Natural killer cell (primary cell): Measurements from ENCODE around the gene ADSS1. TPM values are rescaled to one million over a fixed set of nuclear protein-coding genes. Genes with fewer than 3 reads are reported as not detected.

Source experiments
- ATAC-seq, 3 donors: fragments of 150-1000 bp in 2 of 3; fragments of 200-7000 bp in 1 of 3; cut with Tn5 transposase; 1 replicate in 1 of 3; 2 replicates in 2 of 3; pipeline ENCODE4 v1.10.0; 2021; ENCODE audit warnings: mild to moderate bottlenecking in 2 of 3, moderate library complexity in 2 of 3
- DNase-seq, 2 donors: peaks; one replicate each; pipeline versions ENCODE4 v3.0.0 to v3.0.0-alpha.2; 2013 to 2021; ENCODE audit warnings: mixed read lengths in 1 of 2
- H3K27ac ChIP-seq: one replicate; pipeline ENCODE4 v1.5.1; 2013; ENCODE audit warnings: mild to moderate bottlenecking, low read length
- H3K27me3 ChIP-seq: one replicate; pipeline ENCODE4 v1.6.1; 2013; ENCODE audit warnings: low read length; ENCODE audit not compliant: control insufficient read depth, insufficient read depth
- H3K36me3 ChIP-seq: one replicate; pipeline ENCODE4 v1.6.1; 2013; ENCODE audit warnings: low read length; ENCODE audit not compliant: control insufficient read depth, insufficient read depth
- H3K4me1 ChIP-seq: one replicate; pipeline ENCODE4 v1.6.1; 2013; ENCODE audit warnings: low read length; ENCODE audit not compliant: control insufficient read depth, insufficient read depth
- H3K4me3 ChIP-seq: one replicate; pipeline ENCODE4 v1.5.1; 2013; ENCODE audit warnings: low read length
- H3K9me3 ChIP-seq: one replicate; pipeline ENCODE4 v1.6.1; 2013; ENCODE audit warnings: low read length; ENCODE audit not compliant: control insufficient read depth, insufficient read depth
- H3K27ac Mint-ChIP-seq, 2 donors: one replicate each; pipeline ENCODE4 v1.8.0; 2022; ENCODE audit warnings: mild to moderate bottlenecking in 2 of 2, mixed read lengths in 2 of 2, moderate library complexity in 1 of 2
- H3K27me3 Mint-ChIP-seq, 2 donors: one replicate each; pipeline ENCODE4 v1.8.0; 2022; ENCODE audit warnings: low read depth in 2 of 2, mixed read lengths in 2 of 2
- H3K36me3 Mint-ChIP-seq: one replicate; pipeline ENCODE4 v1.8.0; 2022; ENCODE audit warnings: mixed read lengths
- H3K4me1 Mint-ChIP-seq, 2 donors: one replicate each; pipeline ENCODE4 v1.8.0; 2022; ENCODE audit warnings: mixed read lengths in 2 of 2
- H3K4me3 Mint-ChIP-seq: one replicate; pipeline ENCODE4 v1.8.0; 2022; ENCODE audit warnings: mild to moderate bottlenecking, moderate library complexity, mixed read lengths
- H3K9me3 Mint-ChIP-seq, 2 donors: one replicate each; pipeline ENCODE4 v1.8.0; 2022; ENCODE audit warnings: mixed read lengths in 2 of 2
- WGBS: methylation state at CpG from one replicate; pipeline ENCODE4 v1.1.7; 2013; ENCODE audit warnings: missing lambda C conversion rate; ENCODE audit not compliant: insufficient coverage; 5-methylcytosine and 5-hydroxymethylcytosine counted together
- intact Hi-C: fragments of 100-400 bp; cut with micrococcal nuclease; formaldehyde crosslinking; loops from one replicate; pipeline ENCODE4 v1.14.2; 2022
- total RNA-seq, 4 donors: library from RNA; stranded (reverse); fragments of 120-200 nt in 1 of 4; gene quantifications; one replicate each; pipeline versions ENCODE4 v1.2.3 to v1.2.4, GENCODE V29; 2013 to 2022
- TF ChIP-seq, protein P1 (sequence below): fragments of 200-600 bp; IDR thresholded peaks from one replicate; pipeline ENCODE4 v1.8.0; 2022; ENCODE audit warnings: antibody characterized with exemption

The ADSS1 gene
- total RNA-seq, 3 donors from 2014 or later (not counting 1 experiment from before 2014, with no cell fraction given), result 2.1 to 2.7 (median 2.5) TPM

DNA sequence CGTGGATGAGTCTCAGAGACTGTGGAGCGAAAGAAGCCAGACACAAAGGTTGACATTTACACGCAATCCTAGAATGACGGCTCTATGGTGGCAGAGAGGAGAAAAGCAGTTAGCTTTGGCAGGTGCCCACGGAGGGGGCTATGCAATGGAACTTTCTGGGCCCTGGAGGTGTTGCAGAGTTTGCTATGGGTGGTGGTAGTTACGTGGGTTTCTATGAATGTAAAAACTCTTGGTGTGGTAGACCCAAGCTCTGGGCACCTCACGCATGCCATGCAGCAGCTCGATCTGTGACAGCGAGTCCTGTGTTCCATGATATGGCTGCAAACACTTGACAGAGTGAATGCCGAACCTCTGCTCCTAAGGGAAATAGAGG is 39.6 kb upstream of the ADSS1 start:
- H3K9me3 ChIP-seq, result no peaks in the 10 kb centered on the region
- WGBS, result 92% methylated on average over 10 of the region's 10 CpGs
- H3K4me3 Mint-ChIP-seq, result no peak overlapping the region
- H3K4me1 ChIP-seq, result peaks cover 37% of the 10 kb centered on the region
- no peak overlapping the region for H3K27ac ChIP-seq
- no peaks in the 10 kb centered on the region for H3K9me3 Mint-ChIP-seq
- ATAC-seq (no peak), DNase-seq (no peak)
- TF ChIP-seq, protein P1, sequence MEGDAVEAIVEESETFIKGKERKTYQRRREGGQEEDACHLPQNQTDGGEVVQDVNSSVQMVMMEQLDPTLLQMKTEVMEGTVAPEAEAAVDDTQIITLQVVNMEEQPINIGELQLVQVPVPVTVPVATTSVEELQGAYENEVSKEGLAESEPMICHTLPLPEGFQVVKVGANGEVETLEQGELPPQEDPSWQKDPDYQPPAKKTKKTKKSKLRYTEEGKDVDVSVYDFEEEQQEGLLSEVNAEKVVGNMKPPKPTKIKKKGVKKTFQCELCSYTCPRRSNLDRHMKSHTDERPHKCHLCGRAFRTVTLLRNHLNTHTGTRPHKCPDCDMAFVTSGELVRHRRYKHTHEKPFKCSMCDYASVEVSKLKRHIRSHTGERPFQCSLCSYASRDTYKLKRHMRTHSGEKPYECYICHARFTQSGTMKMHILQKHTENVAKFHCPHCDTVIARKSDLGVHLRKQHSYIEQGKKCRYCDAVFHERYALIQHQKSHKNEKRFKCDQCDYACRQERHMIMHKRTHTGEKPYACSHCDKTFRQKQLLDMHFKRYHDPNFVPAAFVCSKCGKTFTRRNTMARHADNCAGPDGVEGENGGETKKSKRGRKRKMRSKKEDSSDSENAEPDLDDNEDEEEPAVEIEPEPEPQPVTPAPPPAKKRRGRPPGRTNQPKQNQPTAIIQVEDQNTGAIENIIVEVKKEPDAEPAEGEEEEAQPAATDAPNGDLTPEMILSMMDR, result no peak
- H3K36me3 ChIP-seq, result no peaks in the 10 kb centered on the region
- H3K4me3 ChIP-seq, result no peak overlapping the region
- no peak overlapping the region for H3K27ac Mint-ChIP-seq
- intact Hi-C loops, result no loop called here
- peaks cover 0 to 8% of the 10 kb centered on the region in 2 donors for H3K27me3 Mint-ChIP-seq
- H3K36me3 Mint-ChIP-seq, result no peaks in the 10 kb centered on the region
- peaks cover 13 to 24% of the 10 kb centered on the region in 2 donors for H3K4me1 Mint-ChIP-seq
- H3K27me3 ChIP-seq, result no peaks in the 10 kb centered on the region

DNA sequence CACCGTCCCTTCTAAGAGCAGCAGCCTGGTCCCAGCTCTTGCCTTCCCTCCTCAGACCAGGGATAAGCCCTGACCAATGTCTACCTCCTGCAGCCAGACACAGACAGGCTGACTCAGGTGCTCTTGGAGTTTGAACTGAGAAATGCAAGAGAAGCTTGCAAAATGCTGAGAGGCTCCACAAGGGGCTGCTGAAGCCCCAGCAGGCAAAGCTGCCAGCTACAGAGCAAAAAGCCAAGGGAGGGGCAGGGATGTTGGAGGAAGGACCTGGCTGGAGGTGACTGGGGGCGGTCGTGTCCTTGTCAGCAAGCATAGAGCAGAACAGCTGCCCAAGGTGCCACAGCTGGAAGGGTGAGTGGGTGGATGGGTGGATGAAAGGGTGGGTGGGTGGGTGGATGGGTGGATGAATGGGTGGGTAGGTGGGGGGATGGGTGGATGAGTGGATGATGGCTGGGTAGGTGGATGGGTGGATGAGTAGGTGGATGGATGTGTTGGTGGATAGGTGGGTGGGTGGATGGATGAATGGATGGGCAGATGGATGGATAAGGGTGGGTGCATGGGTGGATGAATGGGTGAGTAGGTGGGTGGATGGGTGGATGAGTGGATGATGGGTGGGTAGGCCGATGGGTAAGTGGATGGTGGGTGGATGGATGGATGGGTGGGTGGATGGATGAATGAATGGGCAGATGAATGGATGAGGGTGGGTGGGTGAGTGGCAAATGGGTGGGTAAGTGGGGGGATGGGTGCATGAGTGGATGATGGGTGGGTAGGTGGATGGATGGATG is 38.6 kb upstream of the ADSS1 start:
- peaks cover 0 to 3% of the 10 kb centered on the region in 2 donors for H3K27me3 Mint-ChIP-seq
- TF ChIP-seq, protein P1, result no peak
- no peaks in the 10 kb centered on the region for H3K36me3 ChIP-seq
- H3K4me1 ChIP-seq, result peaks cover 40% of the 10 kb centered on the region
- ATAC-seq, result no peak
- H3K9me3 Mint-ChIP-seq, result no peaks in the 10 kb centered on the region
- intact Hi-C loops, result no loop called here
- WGBS, result 67% methylated on average over 4 of the region's 4 CpGs
- H3K9me3 ChIP-seq, result no peaks in the 10 kb centered on the region
- DNase-seq, result peak in 1 of 2 donors; percentile 33
- H3K36me3 Mint-ChIP-seq, result no peaks in the 10 kb centered on the region
- peaks cover 13 to 24% of the 10 kb centered on the region in 2 donors for H3K4me1 Mint-ChIP-seq
- H3K4me3 Mint-ChIP-seq, result peak overlapping the region; percentile 13
- no peak overlapping the region for H3K27ac ChIP-seq
- H3K27me3 ChIP-seq, result no peaks in the 10 kb centered on the region
- no peak overlapping the region for H3K4me3 ChIP-seq
- no peak overlapping the region for H3K27ac Mint-ChIP-seq

DNA sequence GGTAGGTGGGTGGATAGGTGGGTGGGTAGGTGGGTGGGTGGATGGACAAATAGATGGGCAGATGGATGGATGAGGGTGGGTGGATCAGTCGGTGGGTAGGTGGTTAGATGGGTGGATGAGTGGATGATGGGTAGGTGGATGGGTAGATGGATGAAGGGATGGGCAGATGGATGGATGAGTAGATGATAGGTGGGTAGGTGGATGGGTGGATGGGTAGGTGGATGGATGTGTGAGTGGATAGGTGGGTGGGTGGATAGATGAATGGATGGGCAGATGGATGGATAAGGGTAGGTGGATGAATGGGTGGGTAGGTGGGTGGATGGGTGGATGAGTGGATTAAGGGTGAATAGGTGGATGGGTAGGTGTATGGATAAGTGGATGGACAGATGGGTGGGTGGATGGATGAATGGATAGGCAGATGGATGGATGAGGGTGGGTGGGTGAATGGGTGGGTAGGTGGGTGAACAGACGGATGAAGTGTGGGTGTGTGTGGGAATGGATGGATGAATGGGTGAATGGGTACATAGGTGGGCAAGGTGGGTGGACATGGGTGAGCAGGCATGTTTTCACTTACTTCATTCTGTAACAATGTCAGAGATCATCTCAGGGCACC is 37.9 kb upstream of the ADSS1 start:
- Histone ChIP-seq H3K27me3 (no peaks in the 10 kb centered on the region), H3K36me3 (no peaks in the 10 kb centered on the region), H3K27ac (no peak overlapping the region), H3K4me3 (no peak overlapping the region), H3K9me3 (no peaks in the 10 kb centered on the region), H3K4me1 (peaks cover 41% of the 10 kb centered on the region)
- Mint-ChIP-seq H3K9me3 (no peaks in the 10 kb centered on the region), H3K27ac (no peak overlapping the region), H3K27me3 (peaks cover 0 to 3% of the 10 kb centered on the region in 2 donors), H3K36me3 (no peaks in the 10 kb centered on the region), H3K4me3 (no peak overlapping the region), H3K4me1 (peaks cover 13 to 24% of the 10 kb centered on the region in 2 donors)
- no peak for DNase-seq
- ATAC-seq, result no peak
- WGBS, result 78% methylated on average over 2 of the region's 2 CpGs
- intact Hi-C loops, result no loop called here
- TF ChIP-seq, protein P1, result no peak
